Iris pigment epithelial cell (primary cell): ENCODE data around the gene GATD1.

Experiments used
- DNase-seq: peaks from one replicate; pipeline ENCODE4 v3.0.0-alpha.2; 2011; ENCODE audit warnings: low read depth

The GATD1 gene, protein sequence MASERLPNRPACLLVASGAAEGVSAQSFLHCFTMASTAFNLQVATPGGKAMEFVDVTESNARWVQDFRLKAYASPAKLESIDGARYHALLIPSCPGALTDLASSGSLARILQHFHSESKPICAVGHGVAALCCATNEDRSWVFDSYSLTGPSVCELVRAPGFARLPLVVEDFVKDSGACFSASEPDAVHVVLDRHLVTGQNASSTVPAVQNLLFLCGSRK

DNA sequence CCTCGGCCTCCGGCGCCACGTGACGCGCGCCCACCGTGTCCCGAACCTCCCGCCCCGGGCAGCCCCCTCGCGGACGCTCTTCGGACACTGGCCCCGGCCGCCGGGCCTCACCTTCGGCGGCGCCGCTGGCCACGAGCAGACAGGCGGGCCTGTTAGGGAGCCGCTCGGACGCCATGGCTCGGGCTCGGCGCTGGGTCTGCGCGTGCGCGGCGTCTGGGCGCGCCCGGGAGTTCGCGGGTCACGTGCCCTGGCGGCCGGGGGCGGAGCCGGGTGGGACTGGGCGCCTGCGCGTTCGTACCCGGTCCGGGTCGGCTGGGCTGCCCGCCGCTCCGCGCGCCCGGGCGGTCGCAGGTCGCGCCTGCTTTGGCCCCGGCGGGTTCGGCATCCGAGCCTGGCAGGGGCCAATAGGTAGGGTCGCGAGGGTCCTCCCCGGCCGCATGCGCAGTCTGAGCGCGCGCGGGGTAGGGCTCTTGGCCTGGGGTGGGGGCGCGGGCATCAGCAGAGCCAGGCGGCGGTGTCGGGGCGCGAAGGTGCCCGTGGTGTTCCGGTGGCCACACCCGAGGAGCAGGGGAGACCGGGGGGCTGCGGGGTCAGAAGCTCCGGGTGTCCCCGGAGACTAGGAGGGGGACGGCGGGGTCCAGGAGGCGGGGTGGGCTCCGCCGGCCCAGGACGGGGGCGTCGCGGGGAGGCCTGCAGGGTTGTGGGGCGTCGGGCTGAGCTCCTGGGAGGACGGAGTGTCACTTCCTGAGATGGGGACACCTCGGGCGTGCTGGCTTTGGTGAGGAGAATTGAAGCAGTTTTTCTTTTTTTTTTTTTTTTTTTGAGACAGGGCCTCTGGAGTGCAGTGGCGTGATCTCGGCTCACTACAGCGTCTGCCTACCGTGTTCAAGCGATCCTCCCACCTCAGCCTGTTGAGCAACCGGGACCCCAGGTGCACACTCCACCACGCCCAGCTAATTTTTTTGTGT is at the start of gene GATD1:
GATD1 (minus strand) TSS at position 200 of the 968 bp plus-strand sequence; CDS start at position 175, 25 bp downstream.
- DNase-seq = peak; percentile 82

DNA sequence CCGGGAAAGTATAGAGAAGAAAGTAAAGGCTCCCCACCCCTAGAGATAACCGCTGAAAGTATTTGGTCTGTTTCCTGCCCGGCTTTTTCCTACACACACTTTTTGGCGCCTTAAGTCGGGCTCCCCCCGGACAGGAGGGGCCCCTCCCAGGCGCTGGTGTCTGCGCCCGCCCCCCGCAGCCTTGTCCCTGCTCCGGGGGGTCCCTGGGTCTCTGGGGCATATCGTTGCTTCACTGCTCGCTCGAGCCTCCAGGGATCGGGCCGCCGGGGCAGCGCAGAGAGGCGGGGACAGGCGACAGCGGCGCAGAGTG is 49.5 kb upstream of the GATD1 start:
- DNase-seq = no peak

DNA sequence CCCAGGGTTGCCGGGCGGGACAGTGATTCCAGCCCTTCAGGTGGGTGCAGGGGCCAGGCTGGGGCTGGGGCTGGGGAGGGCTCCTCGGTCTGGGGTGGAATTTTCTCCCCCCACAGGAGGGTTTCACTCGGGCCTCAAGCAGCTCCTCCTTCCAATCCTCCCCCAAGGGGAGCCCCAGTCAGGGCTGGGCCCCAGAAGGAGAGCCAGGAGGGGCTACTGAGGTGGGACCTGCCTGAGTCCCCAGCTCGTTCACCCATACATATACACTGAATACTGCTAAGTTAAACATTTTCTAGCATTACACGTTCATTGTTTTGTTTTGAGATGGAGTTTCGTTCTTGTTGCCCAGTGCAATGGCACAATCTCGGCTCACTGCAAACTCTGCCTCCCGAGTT is 48.9 kb upstream of the GATD1 start:
- no peak for DNase-seq

DNA sequence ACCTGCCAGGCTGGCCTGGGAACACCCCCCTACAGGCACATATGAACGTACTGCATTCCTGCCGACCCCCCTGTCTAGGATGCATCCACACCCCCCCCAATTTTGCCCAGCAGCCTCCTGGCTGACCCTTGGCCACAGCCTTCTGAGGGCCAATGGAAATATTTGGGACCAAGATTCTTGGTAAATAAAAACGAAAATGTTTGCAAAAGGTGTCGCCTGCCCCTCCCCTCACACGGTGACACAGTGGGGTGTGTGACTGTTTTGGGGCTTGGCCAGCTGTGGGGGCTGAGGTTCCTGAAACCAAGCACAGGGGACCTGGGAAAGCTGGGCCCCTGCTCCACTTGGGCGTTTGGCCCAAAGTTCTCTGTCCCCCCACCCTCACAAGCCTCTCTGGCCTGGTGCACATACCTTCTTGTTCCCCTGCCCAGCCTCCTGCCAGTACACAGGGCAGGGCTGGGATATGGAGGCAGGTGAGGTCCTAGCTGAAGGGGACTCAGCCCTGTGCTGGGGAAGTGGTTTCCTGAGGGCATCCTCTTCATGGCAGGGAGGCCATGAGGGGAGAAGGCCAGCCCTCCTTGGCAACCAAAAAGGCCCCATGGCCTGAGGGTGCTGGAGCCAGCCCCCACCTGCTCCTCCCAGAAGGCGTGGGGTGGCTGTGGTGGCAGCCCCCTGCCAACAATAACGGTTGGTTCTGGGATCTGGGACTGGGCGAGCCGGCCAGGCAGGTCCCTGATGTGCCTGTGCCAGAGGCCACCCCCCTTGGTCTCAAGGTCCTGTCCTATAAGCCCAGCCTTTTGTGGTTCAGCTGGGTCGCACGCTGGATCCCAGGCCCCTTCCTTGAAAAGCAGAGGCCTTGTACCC is 48.3 kb upstream of the GATD1 start:
- no peak for DNase-seq

DNA sequence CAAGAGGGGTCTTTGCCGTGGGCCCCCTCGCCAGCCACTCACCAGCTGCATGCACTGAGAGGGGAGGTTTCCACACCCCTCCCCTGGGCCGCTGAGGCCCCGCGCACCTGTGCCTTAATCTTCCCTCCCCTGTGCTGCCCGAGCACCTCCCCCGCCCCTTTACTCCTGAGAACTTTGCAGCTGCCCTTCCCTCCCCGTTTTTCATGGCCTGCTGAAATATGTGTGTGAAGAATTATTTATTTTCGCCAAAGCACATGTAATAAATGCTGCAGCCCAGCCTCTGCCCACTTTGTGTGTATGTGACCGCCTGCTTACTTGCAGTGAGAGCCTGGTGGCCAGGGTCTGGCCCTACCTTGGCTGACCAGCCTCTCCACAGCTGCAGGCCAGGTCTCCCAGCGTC is 47.7 kb upstream of the GATD1 start:
- no peak for DNase-seq

DNA sequence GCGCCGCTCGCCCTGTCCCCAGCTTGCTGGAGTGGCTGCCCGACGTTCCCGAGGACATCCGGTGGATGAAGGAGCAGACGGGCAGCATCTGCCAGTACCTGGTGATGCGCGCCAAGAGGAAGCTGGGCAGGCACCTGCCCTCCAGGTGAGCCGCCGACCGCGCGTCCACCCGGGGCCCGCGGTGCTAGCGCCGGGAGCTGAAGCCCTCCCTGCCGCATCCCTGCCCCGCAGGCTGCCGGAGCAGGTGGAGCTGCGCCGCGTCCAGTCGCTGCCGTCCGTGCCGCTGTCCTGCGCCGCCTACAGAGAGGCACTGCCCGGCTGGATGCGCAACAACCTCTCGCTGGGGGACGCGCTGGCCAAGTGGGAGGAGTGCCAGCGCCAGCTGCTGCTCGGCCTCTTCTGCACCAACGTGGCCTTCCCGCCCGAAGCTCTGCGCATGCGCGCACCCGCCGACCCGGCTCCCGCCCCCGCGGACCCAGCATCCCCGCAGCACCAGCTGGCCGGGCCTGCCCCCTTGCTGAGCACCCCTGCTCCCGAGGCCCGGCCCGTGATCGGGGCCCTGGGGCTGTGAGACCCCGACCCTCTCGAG is 47.1 kb upstream of the GATD1 start:
- DNase-seq = no peak

DNA sequence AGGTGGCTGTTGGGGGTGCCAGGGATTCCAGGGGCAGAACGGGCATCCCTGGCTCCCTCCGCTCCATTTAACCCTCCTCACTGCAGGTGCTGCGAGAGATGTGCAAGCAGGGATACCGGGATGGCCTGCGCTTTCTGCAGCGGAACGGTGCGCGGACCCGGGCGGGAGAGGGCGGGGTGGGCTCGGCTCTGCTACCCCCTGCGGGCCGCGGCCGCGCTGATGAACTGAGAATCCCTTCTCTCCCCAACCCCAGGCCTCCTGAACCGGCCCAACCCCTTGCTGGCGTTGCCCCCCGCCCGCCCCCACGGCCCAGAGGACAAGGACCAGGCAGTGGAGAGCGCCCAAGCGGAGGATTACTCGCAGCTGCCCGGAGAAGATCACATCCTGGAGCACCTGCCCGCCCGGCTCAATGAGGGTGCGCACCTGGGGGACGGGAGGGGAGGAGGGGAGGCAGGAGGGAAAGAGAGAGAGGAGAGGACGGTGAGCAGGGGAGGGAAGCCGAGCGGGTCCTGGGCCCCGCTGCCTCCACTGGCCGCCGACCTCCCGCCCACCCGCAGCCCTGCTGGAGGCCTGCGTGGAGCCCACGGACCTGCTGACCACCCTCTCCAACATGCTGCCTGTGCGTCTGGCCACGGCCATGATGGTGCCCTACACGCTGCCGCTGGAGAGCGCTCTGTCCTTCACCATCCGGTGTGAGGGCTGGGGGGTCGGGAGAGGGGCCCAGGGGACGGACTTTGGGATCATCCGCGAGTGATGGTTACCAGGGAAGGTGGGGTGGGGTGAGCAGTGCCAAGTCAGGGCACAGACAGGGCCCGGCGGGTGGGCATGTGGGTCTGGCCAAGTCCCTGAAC is 46.4 kb upstream of the GATD1 start:
- DNase-seq = no peak

DNA sequence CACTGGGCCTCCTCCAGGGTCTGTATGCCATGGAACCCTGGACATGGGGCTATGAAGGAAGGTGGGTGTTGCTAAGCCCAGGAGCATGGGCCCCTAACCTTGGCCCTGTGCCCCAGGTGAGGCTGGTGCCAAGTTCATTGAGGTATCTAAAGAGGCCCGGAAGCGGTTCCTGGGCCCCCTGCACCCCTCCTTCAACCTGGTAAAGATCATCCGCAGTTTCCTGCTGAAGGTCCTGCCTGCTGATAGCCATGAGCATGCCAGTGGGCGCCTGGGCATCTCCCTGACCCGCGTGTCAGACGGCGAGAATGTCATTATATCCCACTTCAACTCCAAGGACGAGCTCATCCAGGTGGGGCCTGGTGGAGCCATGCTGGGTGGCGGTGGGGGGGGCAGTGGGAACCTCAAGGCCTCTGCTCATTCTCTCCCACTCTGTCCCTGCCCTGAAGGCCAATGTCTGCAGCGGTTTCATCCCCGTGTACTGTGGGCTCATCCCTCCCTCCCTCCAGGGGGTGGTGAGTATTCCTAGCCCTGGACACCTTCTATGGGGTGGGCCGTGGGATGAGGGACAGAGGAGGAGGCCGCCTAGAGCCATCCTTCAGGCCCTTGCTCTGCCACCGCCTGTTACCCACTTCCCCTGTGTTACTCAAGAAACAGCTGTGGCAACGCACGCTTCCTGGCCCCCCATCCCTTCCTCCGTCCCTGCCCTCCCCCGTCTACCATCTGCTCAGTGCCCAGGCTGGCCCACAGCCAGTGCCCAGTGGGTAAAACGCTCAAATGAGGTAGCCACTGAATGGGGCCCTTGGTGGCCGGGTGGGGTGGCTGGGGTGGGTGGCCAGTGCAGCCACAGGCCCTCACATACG is 44.5 kb upstream of the GATD1 start:
- no peak for DNase-seq

DNA sequence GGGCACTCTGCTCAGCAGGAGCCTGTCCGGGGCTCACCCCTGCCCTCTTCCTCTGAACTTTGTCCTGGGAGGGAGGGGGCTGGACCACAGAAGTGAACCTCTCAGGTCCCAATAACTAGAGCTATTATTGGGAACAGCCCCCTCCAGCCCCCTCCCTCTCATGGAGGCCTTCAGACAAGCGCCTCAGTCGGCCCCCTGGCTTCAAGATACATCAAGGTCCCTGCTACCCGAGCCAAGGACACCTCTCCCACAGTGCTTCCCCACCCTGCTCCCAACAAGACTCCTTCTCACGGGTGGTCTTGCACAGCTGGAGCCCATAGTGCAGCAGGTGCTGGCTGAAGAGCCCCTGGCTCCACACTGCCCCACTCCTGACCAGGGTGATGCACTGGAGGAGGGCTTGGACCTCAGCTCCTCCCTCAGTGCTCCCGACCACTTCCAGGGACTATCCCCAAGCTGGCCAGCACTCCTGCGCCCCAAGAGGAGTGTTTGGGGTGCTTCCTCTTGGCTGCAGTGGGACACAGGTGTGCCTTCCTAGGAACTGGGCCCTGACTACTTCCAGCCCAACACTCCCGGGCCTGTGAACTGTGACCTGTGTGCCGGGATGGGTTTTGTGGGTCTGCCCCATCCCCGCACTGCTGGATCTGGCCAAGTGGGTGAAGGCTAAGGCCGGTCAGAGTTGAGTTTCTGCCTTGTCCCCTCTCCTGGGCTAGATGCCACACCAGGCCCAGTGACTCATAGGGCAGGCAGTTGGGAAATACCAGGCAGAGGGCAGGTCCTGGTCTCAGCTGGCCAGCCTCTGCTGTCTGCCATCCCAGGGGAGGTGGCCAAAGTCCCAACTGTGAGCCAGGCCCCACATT is 43.6 kb upstream of the GATD1 start:
- DNase-seq = no peak

DNA sequence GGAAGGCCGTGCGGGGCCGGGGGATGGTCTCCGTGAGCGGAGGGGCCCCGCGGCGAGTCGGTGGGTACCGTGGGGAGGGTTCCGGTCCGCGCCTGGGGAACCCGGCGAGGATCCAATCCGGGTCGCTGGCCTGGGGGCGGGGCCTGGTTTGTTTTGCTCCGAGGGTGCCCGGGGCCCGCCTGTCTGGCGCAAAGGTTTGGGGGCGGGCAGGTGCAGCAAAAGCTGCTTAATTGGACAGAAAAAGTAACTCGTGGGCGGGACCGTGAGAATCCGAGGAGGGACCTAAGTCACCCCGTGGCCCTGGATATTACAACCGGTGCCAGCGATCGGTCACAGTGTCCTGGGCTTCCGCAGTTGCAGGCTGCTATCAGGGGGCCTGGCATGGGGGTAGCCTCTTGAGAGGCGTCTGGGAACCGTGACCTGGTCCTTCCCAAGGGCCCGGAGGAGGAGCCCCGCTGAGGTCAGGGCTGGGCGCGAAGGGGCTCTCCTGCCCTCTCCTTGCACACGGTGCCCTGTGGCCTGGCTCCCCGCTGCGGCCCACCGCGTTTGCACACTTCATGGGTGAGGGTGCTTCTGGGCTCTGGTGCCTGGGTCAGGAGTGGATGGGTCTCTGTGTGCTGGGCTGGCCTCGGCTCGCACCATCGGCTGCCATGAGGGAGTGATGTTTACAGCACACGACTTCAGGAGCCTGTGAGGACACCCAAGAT is 42.8 kb upstream of the GATD1 start:
- peak; percentile 65 for DNase-seq

DNA sequence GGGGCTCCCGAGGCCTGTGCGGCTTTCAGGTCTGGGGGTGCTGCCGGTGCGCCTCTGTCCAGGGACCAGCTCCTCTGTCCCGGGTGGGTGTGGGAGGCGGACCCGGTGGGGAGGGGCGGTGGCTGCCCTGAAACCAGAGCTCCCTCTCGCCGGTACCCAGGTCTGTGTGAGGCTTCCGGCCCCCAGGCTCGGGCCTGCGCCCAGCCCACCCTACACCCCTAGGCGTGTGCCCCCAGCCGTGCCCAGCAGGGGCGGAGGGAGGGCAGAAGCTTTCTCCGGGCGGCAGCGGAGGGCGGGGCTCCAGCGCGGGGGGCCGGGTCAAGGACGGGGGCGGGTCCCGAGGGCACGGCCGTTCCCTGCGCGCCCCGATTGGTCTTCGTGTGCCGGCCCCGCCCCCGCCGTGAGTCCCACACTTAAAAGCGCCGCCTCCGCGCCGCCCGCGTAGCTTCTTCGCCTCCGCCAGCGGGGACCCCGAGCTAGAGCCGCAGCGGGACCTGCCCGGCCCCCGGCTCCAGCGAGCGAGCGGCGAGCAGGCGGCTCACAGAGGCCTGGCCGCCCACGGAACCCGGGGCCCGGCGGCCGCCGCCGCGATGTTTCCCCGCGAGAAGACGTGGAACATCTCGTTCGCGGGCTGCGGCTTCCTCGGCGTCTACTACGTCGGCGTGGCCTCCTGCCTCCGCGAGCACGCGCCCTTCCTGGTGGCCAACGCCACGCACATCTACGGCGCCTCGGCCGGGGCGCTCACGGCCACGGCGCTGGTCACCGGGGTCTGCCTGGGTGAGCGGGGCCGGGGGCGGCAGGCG is 42.0 kb upstream of the GATD1 start:
- DNase-seq = peak; percentile 81

DNA sequence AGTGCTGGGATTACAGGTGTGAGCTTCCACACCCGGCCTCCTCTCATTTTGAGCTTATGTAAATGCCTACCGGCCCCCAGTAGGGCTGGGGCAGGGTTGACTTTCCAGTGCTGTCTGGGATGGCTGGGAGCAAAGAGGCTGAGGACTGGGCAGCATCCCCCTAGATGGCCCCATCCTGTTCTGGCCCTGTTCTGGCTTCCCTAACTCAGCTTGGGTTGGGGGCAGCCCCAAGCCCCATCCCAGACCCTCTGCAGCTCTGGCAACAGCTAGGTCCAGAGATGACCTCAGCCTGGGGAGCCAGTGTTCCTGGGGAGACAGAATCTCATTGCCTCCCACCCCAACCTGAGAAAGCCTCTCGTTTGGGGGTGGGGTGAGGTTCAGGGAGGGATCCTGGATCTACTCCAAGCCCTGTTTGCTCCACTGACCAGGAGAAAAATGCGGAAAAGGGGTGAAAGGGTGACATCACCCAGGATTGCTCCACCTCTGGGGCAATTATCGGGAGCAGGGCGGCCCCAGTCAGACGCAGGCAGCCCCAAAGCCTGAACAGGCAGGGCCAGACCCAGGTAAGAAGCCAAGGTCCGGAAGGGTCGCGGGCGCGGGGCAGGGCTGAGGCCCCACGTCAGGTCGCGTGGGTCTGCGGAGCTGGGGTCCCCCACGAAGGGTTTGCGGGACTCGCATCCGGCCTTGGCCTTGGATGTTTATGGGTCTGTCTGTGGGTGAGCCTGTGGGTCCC is 41.3 kb upstream of the GATD1 start, which contains the start of gene PNPLA2:
PNPLA2 (plus strand) TSS at position 519 of the 733 bp plus-strand sequence. CDS start 805 bp downstream, outside the sequence.
- DNase-seq = no peak

DNA sequence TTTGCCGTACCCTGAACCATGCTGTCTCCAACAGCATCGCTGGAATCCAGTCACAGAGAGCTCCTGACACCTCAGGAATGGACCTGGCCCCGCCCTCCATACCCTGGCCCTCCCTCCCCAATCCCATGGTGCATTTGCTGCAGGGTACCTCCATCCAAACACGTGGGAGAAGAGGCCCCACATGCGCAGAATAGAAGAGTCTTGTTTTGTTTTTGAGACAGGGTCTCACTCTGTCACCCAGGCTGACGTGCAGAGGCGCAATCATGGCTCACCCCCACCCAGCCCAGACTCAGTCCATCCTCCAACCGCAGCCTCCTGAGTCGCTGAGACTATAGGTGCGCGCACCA is 39.1 kb upstream of the GATD1 start:
- no peak for DNase-seq

DNA sequence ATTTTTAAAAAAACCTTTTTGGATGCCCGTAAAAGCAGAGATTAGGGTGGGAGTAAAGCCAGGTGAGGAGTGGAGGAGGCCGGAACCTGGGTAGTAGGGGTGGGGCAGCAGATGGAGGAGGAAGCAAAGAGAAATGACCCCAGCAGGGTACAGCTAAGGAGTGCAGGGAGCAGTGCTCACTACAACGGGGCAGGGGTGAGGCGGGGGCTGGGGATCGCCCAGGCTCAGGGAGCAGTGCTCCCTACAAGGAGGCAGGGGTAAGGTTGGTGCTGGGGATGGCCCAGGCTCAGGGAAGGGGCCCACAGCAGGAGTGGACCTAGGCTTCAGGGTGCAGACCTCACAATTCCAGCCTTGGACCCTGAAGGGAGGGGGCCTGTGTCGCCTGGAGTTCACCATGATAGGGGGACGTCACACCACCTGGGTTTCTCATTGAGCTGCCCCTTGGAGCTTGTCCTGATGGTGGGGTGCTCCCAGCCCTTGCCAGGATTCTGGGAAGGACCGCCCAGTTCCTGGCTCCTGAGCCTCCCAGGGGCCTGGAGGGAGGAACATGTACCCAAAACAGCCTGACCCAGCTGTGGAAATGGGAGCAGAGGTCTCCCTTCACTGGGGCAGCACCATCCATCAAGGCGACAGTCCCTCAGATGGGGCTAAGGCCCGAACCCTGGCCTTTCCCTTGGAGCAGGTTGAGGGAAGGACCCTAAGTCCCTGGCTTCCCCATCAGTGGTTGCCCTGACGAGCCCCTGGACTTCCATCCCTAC is 38.6 kb upstream of the GATD1 start:
- no peak for DNase-seq

DNA sequence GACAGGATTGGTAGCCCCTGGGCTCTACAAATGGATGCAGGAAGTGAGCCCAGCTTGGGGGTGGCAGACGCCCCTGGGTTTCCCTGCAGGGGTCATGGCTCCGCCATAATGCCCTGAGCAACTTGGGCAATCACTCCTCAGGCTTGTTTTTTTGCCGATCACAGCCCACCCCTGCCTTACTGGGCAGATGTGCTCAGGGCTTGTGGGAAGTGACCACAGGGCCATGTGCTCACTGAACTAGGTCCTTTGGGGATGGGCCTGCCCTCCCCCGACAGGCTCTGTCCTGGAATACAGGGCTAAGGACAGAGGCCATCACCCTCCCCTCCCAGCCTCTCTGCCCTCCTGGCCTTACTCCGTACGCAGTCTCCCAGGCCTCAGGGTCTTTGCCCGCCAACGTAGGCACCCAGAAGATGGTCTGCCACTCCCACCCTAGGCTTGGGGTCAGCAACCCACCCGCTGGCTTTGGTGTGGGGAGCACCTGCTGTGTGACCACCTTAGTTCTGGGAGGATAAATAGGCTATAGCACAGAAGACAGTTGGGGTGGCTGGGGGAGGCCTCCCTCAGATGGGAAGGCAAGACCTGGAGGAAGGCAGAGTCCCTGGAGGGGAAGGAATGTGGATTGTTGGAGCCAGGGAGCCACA is 36.3 kb upstream of the GATD1 start:
- no peak for DNase-seq

DNA sequence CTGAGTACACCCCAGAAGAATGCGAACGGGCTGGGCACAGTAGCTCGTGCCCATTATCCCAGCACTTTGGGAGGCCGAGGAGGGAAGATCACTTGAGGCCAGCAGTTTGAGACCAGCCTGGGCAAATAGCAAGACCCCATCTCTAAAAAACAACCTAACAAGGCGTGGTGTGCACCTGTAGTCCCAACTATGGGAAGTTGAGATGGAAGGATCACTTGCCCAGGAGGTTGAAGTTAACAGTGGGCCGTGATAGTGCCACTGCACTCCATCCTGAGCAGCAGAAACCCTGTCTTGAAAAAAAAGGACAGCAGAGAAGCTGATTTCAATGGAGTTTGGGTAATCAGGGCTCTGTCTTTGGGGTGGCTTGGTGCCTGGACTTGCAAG is 35.8 kb upstream of the GATD1 start:
- no peak for DNase-seq
